Measurements from ENCODE around the gene FHIT. TPM values are rescaled to one million over a fixed set of nuclear protein-coding genes. Genes with fewer than 3 reads are reported as not detected.

The FHIT gene
- total and polyA plus RNA-seq, 2 of the 4 experiments (the other 2 are of a cell fraction) = 0.07 TPM; not detected in 1

DNA sequence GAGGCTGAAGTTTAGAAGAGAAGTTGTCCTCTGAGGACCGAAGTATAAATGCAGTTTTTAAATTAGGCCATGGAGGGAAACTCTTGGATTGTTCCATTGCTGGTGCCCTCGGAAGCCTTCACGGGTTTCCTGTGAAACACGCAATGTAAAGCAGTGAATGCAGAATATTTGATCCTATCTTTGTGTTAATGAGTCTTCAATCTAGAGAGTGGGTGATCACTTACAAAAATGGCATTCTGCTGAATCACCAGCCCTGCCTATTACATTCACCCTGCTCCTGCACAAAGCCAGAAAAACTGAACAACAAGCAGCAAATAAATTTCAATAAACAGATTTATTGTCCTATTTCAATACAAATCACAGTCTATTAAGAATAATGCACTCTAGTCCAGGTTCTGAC, 1063.9 kb downstream of the FHIT start:
- Histone ChIP-seq H3K4me3 (ENCODE audit: insufficient read depth, low read depth, low read length) (no peak overlapping the region), H3K79me1 (ENCODE audit: low read depth in 1 of 2, low read length in 2 of 2) (no peaks in the 10 kb centered on the region), H2BK120ac (ENCODE audit: low read depth, low read length) (no peak overlapping the region), H3K18ac (ENCODE audit: low read depth, low read length) (no peak overlapping the region), H4K8ac (ENCODE audit: low read depth in 2 of 2, low read length in 2 of 2) (no peak overlapping the region), H3K4ac (ENCODE audit: low read depth, low read length) (no peak overlapping the region), H3K9me1 (ENCODE audit: insufficient read depth, low read length) (no peaks in the 10 kb centered on the region), H2BK5ac (ENCODE audit: low read depth, low read length, poor library complexity, severe bottlenecking) (no peak overlapping the region), H3K9me3 (ENCODE audit: control insufficient read depth, insufficient read depth, low read length) (no peaks in the 10 kb centered on the region), H3K27me3 (ENCODE audit: control insufficient read depth, insufficient read depth, low read length) (no peaks in the 10 kb centered on the region), H3K4me2 (ENCODE audit: low read depth, low read length) (no peak overlapping the region), H2BK20ac (ENCODE audit: low read depth, low read length) (no peak overlapping the region), H4K20me1 (ENCODE audit: insufficient read depth, low read length) (no peaks in the 10 kb centered on the region), H4K91ac (ENCODE audit: insufficient read depth, low read depth, low read length) (no peak overlapping the region), H2AK9ac (replicated peaks; ENCODE audit: low read depth, low read length, poor library complexity) (no peak overlapping the region), H3K36me3 (ENCODE audit: control insufficient read depth, insufficient read depth, low read length) (no peaks in the 10 kb centered on the region), H2AK5ac (ENCODE audit: low read depth, low read length) (no peak overlapping the region), H3K9ac (ENCODE audit: low read depth, low read length) (no peak overlapping the region), H2AFZ (replicated peaks; ENCODE audit: low read length, poor library complexity) (no peak overlapping the region), H3K4me1 (ENCODE audit: control insufficient read depth, insufficient read depth, low read length) (no peaks in the 10 kb centered on the region), H4K5ac (ENCODE audit: low read depth, low read length) (no peak overlapping the region), H3K27ac (ENCODE audit: insufficient read depth, low read length) (no peak overlapping the region), H3K56ac (ENCODE audit: extremely low read depth, insufficient read depth, low read length) (no peak overlapping the region), H2BK15ac (ENCODE audit: low read depth, low read length) (no peak overlapping the region), H3K14ac (replicated peaks; ENCODE audit: low read depth, low read length) (no peak overlapping the region), H3K23ac (ENCODE audit: low read depth, low read length) (no peak overlapping the region)
- no peak for DNase-seq
- POLR2A ChIA-PET (ENCODE audit: unreplicated experiment) = no interaction called here
- ATAC-seq (ENCODE audit: low read depth) = no peak
- CTCF ChIA-PET = no interaction called here
- in situ Hi-C loops (cut with MboI; ENCODE audit: low sequenced_read_pairs) = no loop called here
- dilution Hi-C loops (cut with HindIII; ENCODE audit: low sequenced_read_pairs, unreplicated experiment) = no loop called here
- intact Hi-C loops (cut with micrococcal nuclease) = no loop called here
- TF ChIP-seq RAD21 (IDR thresholded peaks at IDR 0.05; ENCODE audit: low read length) (no peak), MXI1 (IDR thresholded peaks at IDR 0.05; ENCODE audit: borderline replicate concordance, low read depth, low read length) (no peak), POLR2A (IDR thresholded peaks at IDR 0.05; ENCODE audit: low read depth, low read length) (no peak), BHLHE40 (IDR thresholded peaks at IDR 0.05; ENCODE audit: low read depth, low read length) (no peak), CTCF (conservative IDR thresholded peaks at IDR 0.05; ENCODE audit: low read depth, low read length) (no peak), CEBPB (IDR thresholded peaks at IDR 0.05; ENCODE audit: low read depth, low read length) (no peak), FOS (IDR thresholded peaks at IDR 0.05; ENCODE audit: low read depth, low read length) (no peak), RFX5 (IDR thresholded peaks at IDR 0.05; ENCODE audit: low read depth, low read length) (no peak), CHD1 (IDR thresholded peaks at IDR 0.05; ENCODE audit: low read depth, low read length) (no peak), MAFK (IDR thresholded peaks at IDR 0.05; ENCODE audit: low read depth, low read length) (no peak), NFE2L2 (IDR thresholded peaks at IDR 0.05; ENCODE audit: low read depth, low read length) (no peak)
- TF ChIP-seq, protein P1, sequence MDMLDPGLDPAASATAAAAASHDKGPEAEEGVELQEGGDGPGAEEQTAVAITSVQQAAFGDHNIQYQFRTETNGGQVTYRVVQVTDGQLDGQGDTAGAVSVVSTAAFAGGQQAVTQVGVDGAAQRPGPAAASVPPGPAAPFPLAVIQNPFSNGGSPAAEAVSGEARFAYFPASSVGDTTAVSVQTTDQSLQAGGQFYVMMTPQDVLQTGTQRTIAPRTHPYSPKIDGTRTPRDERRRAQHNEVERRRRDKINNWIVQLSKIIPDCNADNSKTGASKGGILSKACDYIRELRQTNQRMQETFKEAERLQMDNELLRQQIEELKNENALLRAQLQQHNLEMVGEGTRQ (IDR thresholded peaks at IDR 0.05; ENCODE audit: low read depth, low read length) = no peak
- TF ChIP-seq, protein P2, sequence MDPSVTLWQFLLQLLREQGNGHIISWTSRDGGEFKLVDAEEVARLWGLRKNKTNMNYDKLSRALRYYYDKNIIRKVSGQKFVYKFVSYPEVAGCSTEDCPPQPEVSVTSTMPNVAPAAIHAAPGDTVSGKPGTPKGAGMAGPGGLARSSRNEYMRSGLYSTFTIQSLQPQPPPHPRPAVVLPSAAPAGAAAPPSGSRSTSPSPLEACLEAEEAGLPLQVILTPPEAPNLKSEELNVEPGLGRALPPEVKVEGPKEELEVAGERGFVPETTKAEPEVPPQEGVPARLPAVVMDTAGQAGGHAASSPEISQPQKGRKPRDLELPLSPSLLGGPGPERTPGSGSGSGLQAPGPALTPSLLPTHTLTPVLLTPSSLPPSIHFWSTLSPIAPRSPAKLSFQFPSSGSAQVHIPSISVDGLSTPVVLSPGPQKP (IDR thresholded peaks at IDR 0.05; ENCODE audit: borderline replicate concordance, low read depth, low read length) = no peak
- no CpG with 5 or more reads among the region's 4 CpGs for WGBS, 2 experiments (ENCODE audit: extremely low coverage in 2 of 2, insufficient read length in 1 of 2)
- BruUV-seq (replicated peaks) = no TSS peak
